Body of pancreas (tissue), 4 donors: ENCODE data around the gene SDHAF2.
"Not testable (repeated sequence)": the region's sequence is repeated elsewhere in the genome, so short reads cannot be mapped to it uniquely, and the experiment has no call there.

Experiments
- POLR2A ChIP-seq, 3 donors: fragments of 450-650 bp; IDR thresholded peaks; one replicate each; pipeline ENCODE4 v1.6.1; 2016; ENCODE audit warnings: antibody characterized with exemption in 3 of 3, mild to moderate bottlenecking in 2 of 3
- TF ChIP-seq, protein P1 (sequence below), 7 experiments: fragments of 450-650 bp in 4 of 7; fragments of 200-600 bp in 3 of 7; sonication (generic) in 3 of 7; IDR thresholded peaks; one replicate each; pipeline ENCODE4 v1.5.1; 2016 to 2019; ENCODE audit warnings: antibody characterized with exemption in 7 of 7

DNA sequence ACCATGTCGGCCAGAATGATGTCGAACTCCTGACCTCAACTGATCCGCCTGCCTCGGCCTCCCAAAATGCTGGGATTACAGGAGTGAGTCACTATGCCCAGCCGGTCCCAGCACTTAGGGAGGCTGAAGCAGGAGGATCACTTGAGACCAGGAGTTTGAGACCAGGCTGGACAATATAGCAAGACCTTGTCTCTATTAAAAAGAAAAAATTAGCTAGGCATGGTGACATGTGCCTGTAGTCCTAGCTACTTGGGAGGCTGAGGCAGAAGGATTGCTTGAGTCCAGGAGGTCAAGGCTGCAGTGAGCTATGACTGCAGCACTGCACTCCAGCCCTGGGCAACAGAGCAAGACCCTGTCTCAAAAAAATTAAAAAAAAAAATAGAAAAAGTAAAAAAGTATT lies 46.1 kb upstream of the SDHAF2 start:
- TF ChIP-seq, protein P1, sequence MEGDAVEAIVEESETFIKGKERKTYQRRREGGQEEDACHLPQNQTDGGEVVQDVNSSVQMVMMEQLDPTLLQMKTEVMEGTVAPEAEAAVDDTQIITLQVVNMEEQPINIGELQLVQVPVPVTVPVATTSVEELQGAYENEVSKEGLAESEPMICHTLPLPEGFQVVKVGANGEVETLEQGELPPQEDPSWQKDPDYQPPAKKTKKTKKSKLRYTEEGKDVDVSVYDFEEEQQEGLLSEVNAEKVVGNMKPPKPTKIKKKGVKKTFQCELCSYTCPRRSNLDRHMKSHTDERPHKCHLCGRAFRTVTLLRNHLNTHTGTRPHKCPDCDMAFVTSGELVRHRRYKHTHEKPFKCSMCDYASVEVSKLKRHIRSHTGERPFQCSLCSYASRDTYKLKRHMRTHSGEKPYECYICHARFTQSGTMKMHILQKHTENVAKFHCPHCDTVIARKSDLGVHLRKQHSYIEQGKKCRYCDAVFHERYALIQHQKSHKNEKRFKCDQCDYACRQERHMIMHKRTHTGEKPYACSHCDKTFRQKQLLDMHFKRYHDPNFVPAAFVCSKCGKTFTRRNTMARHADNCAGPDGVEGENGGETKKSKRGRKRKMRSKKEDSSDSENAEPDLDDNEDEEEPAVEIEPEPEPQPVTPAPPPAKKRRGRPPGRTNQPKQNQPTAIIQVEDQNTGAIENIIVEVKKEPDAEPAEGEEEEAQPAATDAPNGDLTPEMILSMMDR (IDR thresholded peaks at IDR 0.05), result not testable (repeated sequence)
- not testable (repeated sequence) for TF ChIP-seq POLR2A (IDR thresholded peaks at IDR 0.05)
